Endothelial cell of umbilical vein (primary cell): ENCODE results near the gene TMPRSS3. TPM values are rescaled to one million over a fixed set of nuclear protein-coding genes. Genes with fewer than 3 reads are reported as not detected.

Source experiments
- BruUV-seq: library from RNA; stranded (reverse); fragments of 400-500 nt; replicated peaks from 2 replicates; lab custom pipeline; 2021; lab: Mats Ljungman, UMichigan
- CTCF ChIA-PET: fragments of 300-600, 350-600 bp; sonication (Branson Sonifier 250); formaldehyde crosslinking; loops from one replicate; lab custom pipeline; 2021; ENCODE audit warnings: antibody characterized with exemption, inconsistent platforms; lab: Charles Lee
- POLR2A ChIA-PET: fragments of 300-600, 350-600 bp; sonication (Branson Sonifier 250); formaldehyde crosslinking; loops from one replicate; lab custom pipeline; 2021; ENCODE audit warnings: antibody characterized with exemption, inconsistent platforms; lab: Charles Lee
- DNase-seq: peaks from one replicate; pipeline ENCODE4 v3.0.0-alpha.2; 2011; ENCODE audit warnings: low read depth, low spot score
- FAIRE-seq: peaks from 2 replicates; lab custom pipeline; 2011; peaks lifted over from hg19 to GRCh38; lab: Jason Lieb, UNC
- H2AFZ ChIP-seq: 2 replicates; pipeline ENCODE4 v1.6.0; 2012; ENCODE audit warnings: low read depth, low read length, control low read depth, inconsistent platforms
- H3K27ac ChIP-seq: 2 replicates; pipeline ENCODE4 v1.5.1; 2011; ENCODE audit warnings: low read depth, mild to moderate bottlenecking, control low read depth, low read length, moderate library complexity; ENCODE audit not compliant: insufficient read depth
- H3K27me3 ChIP-seq, 2 experiments: 2 replicates each; pipeline versions ENCODE4 v1.6.0 to v1.6.1; 2011; ENCODE audit warnings: low read length in 2 of 2, mixed read lengths in 1 of 2; ENCODE audit not compliant: control insufficient read depth in 2 of 2, insufficient read depth in 2 of 2
- H3K36me3 ChIP-seq, 2 experiments: 2 replicates in 1 of 2; 3 replicates in 1 of 2; pipeline ENCODE4 v1.5.1; 2011; ENCODE audit warnings: low read length in 2 of 2, mild to moderate bottlenecking in 1 of 2, moderate library complexity in 1 of 2; ENCODE audit not compliant: control insufficient read depth in 2 of 2, insufficient read depth in 2 of 2; ENCODE audit errors: extremely low read depth in 1 of 2
- H3K4me1 ChIP-seq: 3 replicates; pipeline ENCODE4 v1.5.1; 2011; ENCODE audit warnings: mild to moderate bottlenecking, low read length; ENCODE audit not compliant: control insufficient read depth, insufficient read depth; ENCODE audit errors: extremely low read depth
- H3K4me2 ChIP-seq: 2 replicates; pipeline ENCODE4 v1.6.1; 2011; ENCODE audit warnings: low read length, control low read depth, mixed read lengths; ENCODE audit not compliant: insufficient read depth
- H3K4me3 ChIP-seq, 3 experiments: fragments of 200-600 bp in 1 of 3; sonication (generic), shearing (Covaris generic) in 1 of 3; replicated peaks in 1 of 3; 2 replicates each; pipeline ENCODE4 v1.5.1; 2011 to 2016; ENCODE audit warnings: control low read depth in 3 of 3, low read length in 3 of 3, mild to moderate bottlenecking in 2 of 3, inconsistent platforms in 1 of 3, low read depth in 1 of 3, moderate library complexity in 1 of 3; ENCODE audit not compliant: insufficient read depth in 1 of 3
- H3K79me2 ChIP-seq: 2 replicates; pipeline ENCODE4 v1.6.0; 2012; ENCODE audit warnings: low read length, inconsistent platforms; ENCODE audit not compliant: control insufficient read depth, insufficient read depth
- H3K9ac ChIP-seq: replicated peaks from 2 replicates; pipeline ENCODE3; 2011; ENCODE audit warnings: low read length, control low read depth; ENCODE audit not compliant: insufficient read depth; ENCODE audit errors: extremely low read depth
- H3K9me1 ChIP-seq: replicated peaks from 3 replicates; pipeline ENCODE4 v1.6.0; 2011; ENCODE audit warnings: mild to moderate bottlenecking, low read length; ENCODE audit not compliant: control insufficient read depth, insufficient read depth; ENCODE audit errors: extremely low read depth
- H3K9me3 ChIP-seq: replicated peaks from 2 replicates; pipeline ENCODE4 v1.5.1; 2012; ENCODE audit warnings: low read length, inconsistent platforms; ENCODE audit not compliant: control insufficient read depth, insufficient read depth
- H4K20me1 ChIP-seq: replicated peaks from 2 replicates; pipeline ENCODE3; 2011; ENCODE audit warnings: mild to moderate bottlenecking, low read length; ENCODE audit not compliant: control insufficient read depth, insufficient read depth; ENCODE audit errors: extremely low read depth
- CTCF ChIP-seq, 2 donors: IDR thresholded peaks; 1 replicate in 1 of 2; 2 replicates in 1 of 2; pipeline ENCODE4 v1.5.1; 2011; ENCODE audit warnings: low read length in 2 of 2, mild to moderate bottlenecking in 2 of 2, moderate library complexity in 2 of 2, control low read depth in 1 of 2, inconsistent platforms in 1 of 2, low read depth in 1 of 2; ENCODE audit not compliant: insufficient read depth in 1 of 2; ENCODE audit errors: extremely low read depth in 1 of 2
- EZH2 ChIP-seq: IDR thresholded peaks from 2 replicates; pipeline ENCODE4 v1.6.1; 2012; ENCODE audit warnings: borderline replicate concordance, low read depth, mild to moderate bottlenecking, moderate library complexity, low read length, inconsistent platforms; ENCODE audit not compliant: severe bottlenecking
- FOS ChIP-seq: IDR thresholded peaks from 2 replicates; pipeline ENCODE4 v1.6.1; 2011; ENCODE audit warnings: mild to moderate bottlenecking, low read length, moderate library complexity, borderline replicate concordance; ENCODE audit not compliant: insufficient read depth
- GATA2 ChIP-seq: IDR thresholded peaks from 2 replicates; pipeline ENCODE4 v1.7.0; 2011; ENCODE audit warnings: low read depth, mild to moderate bottlenecking, moderate library complexity, mixed read lengths, low read length; ENCODE audit not compliant: insufficient read length, insufficient read depth
- JUN ChIP-seq: IDR thresholded peaks from 2 replicates; pipeline ENCODE4 v1.6.1; 2011; ENCODE audit warnings: borderline replicate concordance, low read depth; ENCODE audit not compliant: insufficient read length, insufficient read depth
- MAX ChIP-seq: IDR thresholded peaks from 2 replicates; pipeline ENCODE4 v1.6.1; 2011; ENCODE audit not compliant: insufficient read depth, insufficient read length
- MYC ChIP-seq: IDR thresholded peaks from one replicate; pipeline ENCODE4 v1.6.1; 2011; ENCODE audit warnings: mild to moderate bottlenecking, low read depth, low read length
- POLR2A ChIP-seq: IDR thresholded peaks from 2 replicates; pipeline ENCODE4 v1.6.1; 2012; ENCODE audit warnings: low read depth, mild to moderate bottlenecking, control low read depth, low read length
- POLR2AphosphoS5 ChIP-seq: IDR thresholded peaks from 2 replicates; pipeline ENCODE4 v1.6.1; 2012; ENCODE audit warnings: low read depth, mild to moderate bottlenecking, control low read depth, low read length, moderate library complexity; ENCODE audit not compliant: insufficient read depth
- dilution Hi-C: fragments of 300-500 bp; cut with MboI; formaldehyde crosslinking; loops from one replicate; pipeline ENCODE4 v1.15.0; 2019; ENCODE audit warnings: low sequenced_read_pairs; ENCODE audit not compliant: extremely low pct_ligation_motif_present
- intact Hi-C: fragments of 100-400 bp; cut with micrococcal nuclease; formaldehyde crosslinking; loops from one replicate; pipeline ENCODE4 v1.10.0; 2022
- polyA plus RNA-seq, 4 experiments: library from polyadenylated mRNA; depleted of rRNA in 3 of 4; stranded (reverse) in 3 of 4; unstranded in 1 of 4; fragments of >200 nt; gene quantifications; 2 replicates each; pipeline versions ENCODE4 v1.2.1 to v1.2.3, GENCODE V29; 2011 to 2012; ENCODE audit warnings: missing spikeins in 1 of 4
- total RNA-seq: library from RNA; stranded (reverse); gene quantifications from 2 replicates; pipeline ENCODE4 v1.2.3, GENCODE V29; 2021

Gene TMPRSS3
- total and polyA plus RNA-seq, 2 donors (not counting 3 experiments of a cell fraction or from before 2014, with no cell fraction given) = not detected

- dilution Hi-C loops (no loop called here), intact Hi-C loops (no loop called here)
- ChIA-PET POLR2A (no interaction called here), CTCF (interaction anchor here (0.6 to 0.7 kb wide), 2 partner anchors 36 to 199 kb away, joined by 3 to 4 read pairs; no protein-coding TSS in a partner anchor)
- Histone ChIP-seq H3K4me1 (no peaks in the 10 kb centered on the region), H3K9me1 (no peaks in the 10 kb centered on the region), H3K79me2 (no peaks in the 10 kb centered on the region), H3K36me3 (no peaks in the 10 kb centered on the region), H2AFZ (no peak overlapping the region), H3K4me2 (no peak overlapping the region), H3K27ac (no peak overlapping the region), H3K4me3 (no peak overlapping the region), H3K9ac (no peak overlapping the region), H4K20me1 (no peaks in the 10 kb centered on the region), H3K27me3 (peaks cover 0 to 1% of the 10 kb centered on the region in 2 experiments), H3K9me3 (no peaks in the 10 kb centered on the region)
- no peak for TF ChIP-seq POLR2A
- TF ChIP-seq GATA2 = no peak
- no peak for TF ChIP-seq MAX
- TF ChIP-seq JUN = no peak
- no peak for TF ChIP-seq EZH2
- TF ChIP-seq POLR2AphosphoS5 = no peak
- TF ChIP-seq MYC = no peak
- no peak for TF ChIP-seq FOS
- TF ChIP-seq CTCF (IDR thresholded peaks at IDR 0.05; ENCODE audit: extremely low read depth in 1 of 2, insufficient read depth in 1 of 2, low read depth in 1 of 2, low read length in 2 of 2) = no peak
- FAIRE-seq (no peak), DNase-seq (no peak)
- BruUV-seq = no TSS peak
These were observed 33.2 kb downstream of the TMPRSS3 start for GRCh38 chr21:42362700-42363099.
